ENCODE data around the gene DNAH5.

DNAH5 gene

DNA sequence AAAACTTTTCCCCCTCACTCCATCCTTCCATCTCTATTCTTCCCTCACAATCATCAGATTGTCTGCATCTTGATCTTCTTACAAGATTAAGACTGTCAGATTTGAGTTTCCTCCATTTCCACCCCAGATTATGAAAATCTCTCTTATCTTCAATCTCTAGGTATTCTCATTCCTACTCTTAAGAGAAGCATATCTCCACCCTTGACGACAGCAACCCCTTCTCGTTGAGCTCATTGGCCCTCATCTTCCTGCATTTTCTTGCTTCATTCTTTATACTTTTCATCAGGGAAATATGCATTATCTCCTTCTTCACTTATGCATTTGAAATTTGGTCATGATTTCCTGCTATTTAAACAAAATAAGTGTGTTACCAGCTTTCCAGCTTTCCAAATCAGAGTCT is 301.3 kb downstream of the DNAH5 start:
- H3K27me3 ChIP-seq (ENCODE audit: control insufficient read depth, insufficient read depth, low read length) = no peaks in the 10 kb centered on the region
- H3K36me3 ChIP-seq (ENCODE audit: control insufficient read depth, insufficient read depth, low read length) = no peaks in the 10 kb centered on the region
- no peaks in the 10 kb centered on the region for H3K4me1 ChIP-seq (ENCODE audit: control insufficient read depth, insufficient read depth, low read length)
- H3K9ac ChIP-seq (ENCODE audit: low read length) = no peak overlapping the region
- no peaks in the 10 kb centered on the region for H3K9me3 ChIP-seq (ENCODE audit: control insufficient read depth, low read length)
- no peak overlapping the region for H3K4me3 ChIP-seq (ENCODE audit: low read length)

All from mucosa of stomach (tissue), 1 donor.